MM.1S (cell line): ENCODE data around the gene SLAMF7.

ENCODE experiments used
- DNase-seq: peaks from one replicate; pipeline ENCODE4 v3.0.0-alpha.2; 2015
- H2AFZ ChIP-seq: fragments of 300-600 bp; sonication (generic); 2 replicates; pipeline ENCODE4 v1.6.0; 2016; ENCODE audit warnings: antibody characterized with exemption, low read length
- H3F3A ChIP-seq: fragments of 300-600 bp; sonication (generic); 2 replicates; pipeline ENCODE4 v1.6.1; 2016; ENCODE audit warnings: mild to moderate bottlenecking, antibody characterized with exemption, low read length, moderate library complexity, mixed read lengths; ENCODE audit not compliant: insufficient read depth
- H3K27ac ChIP-seq: fragments of 300-600 bp; sonication (generic); 2 replicates; pipeline ENCODE4 v1.5.1; 2016; ENCODE audit warnings: mild to moderate bottlenecking, low read length
- H3K27me3 ChIP-seq: fragments of 300-600 bp; sonication (generic); replicated peaks from 2 replicates; pipeline ENCODE4 v1.6.0; 2016; ENCODE audit warnings: low read length; ENCODE audit not compliant: insufficient read depth
- H3K36me3 ChIP-seq: fragments of 300-600 bp; sonication (generic); replicated peaks from 2 replicates; pipeline ENCODE4 v1.6.1; 2016; ENCODE audit warnings: mild to moderate bottlenecking, low read length, mixed read lengths; ENCODE audit not compliant: insufficient read depth
- H3K4me1 ChIP-seq: fragments of 300-600 bp; sonication (generic); 2 replicates; pipeline ENCODE4 v1.6.1; 2016; ENCODE audit warnings: low read length, mixed read lengths
- H3K4me2 ChIP-seq: fragments of 300-600 bp; sonication (generic); 2 replicates; pipeline ENCODE4 v1.6.0; 2016; ENCODE audit warnings: low read depth, low read length
- H3K4me3 ChIP-seq: fragments of 300-600 bp; sonication (generic); 2 replicates; pipeline ENCODE4 v1.5.1; 2016; ENCODE audit warnings: low read length, mixed read lengths
- H3K79me2 ChIP-seq: fragments of 300-600 bp; sonication (generic); 2 replicates; pipeline ENCODE4 v1.6.1; 2016; ENCODE audit warnings: mixed run types, low read length, mixed read lengths
- H3K9ac ChIP-seq: fragments of 300-600 bp; sonication (generic); 2 replicates; pipeline ENCODE4 v1.6.1; 2016; ENCODE audit warnings: low read length, mixed read lengths
- H3K9me2 ChIP-seq: fragments of 300-600 bp; sonication (generic); replicated peaks from 2 replicates; pipeline ENCODE4 v1.6.1; 2016; ENCODE audit warnings: mild to moderate bottlenecking, low read length, mixed read lengths; ENCODE audit not compliant: insufficient read depth
- H3K9me3 ChIP-seq: fragments of 300-600 bp; sonication (generic); replicated peaks from 2 replicates; pipeline ENCODE4 v1.6.1; 2016; ENCODE audit warnings: mild to moderate bottlenecking, low read length, mixed read lengths; ENCODE audit not compliant: insufficient read depth
- H4K20me1 ChIP-seq: fragments of 300-600 bp; sonication (generic); 2 replicates; pipeline ENCODE4 v1.6.1; 2016; ENCODE audit warnings: mild to moderate bottlenecking, low read length, moderate library complexity, mixed read lengths; ENCODE audit not compliant: insufficient read depth
- CTCF ChIP-seq: fragments of 300-600 bp; sonication (generic); IDR thresholded peaks from 2 replicates; pipeline ENCODE4 v1.5.1; 2016; ENCODE audit warnings: antibody characterized with exemption, low read length, mixed read lengths
- EZH2 ChIP-seq: fragments of 300-600 bp; sonication (generic); optimal IDR thresholded peaks from 2 replicates; pipeline ENCODE3; 2017; ENCODE audit warnings: low read depth, mild to moderate bottlenecking, antibody characterized with exemption, low read length, mixed read lengths
- EZH2phosphoT487 ChIP-seq: fragments of 300-600 bp; sonication (generic); IDR thresholded peaks from 2 replicates; pipeline ENCODE4 v1.6.1; 2018; ENCODE audit warnings: antibody characterized with exemption, low read length

SLAMF7 gene

GRCh38 chr1:160798439-160798838 is 59.4 kb downstream of the SLAMF7 start:
- Histone ChIP-seq H3K36me3 (0 out of 2 replicates have a peak, but pooled peaks cover 6% of the 10 kb centered on the region), H3K27me3 (no peaks in the 10 kb centered on the region), H2AFZ (no peak overlapping the region), H3K4me3 (peak overlapping the region; percentile 70; the same call in 1 of the 2 replicates), H3K4me2 (peak overlapping the region; percentile 89), H3K27ac (no peak overlapping the region), H3K79me2 (peaks cover 86% of the 10 kb centered on the region), H4K20me1 (no peaks in the 10 kb centered on the region), H3K9me2 (no peaks in the 10 kb centered on the region), H3K9me3 (no peaks in the 10 kb centered on the region), H3K9ac (no peak overlapping the region), H3K4me1 (peaks cover 67% of the 10 kb centered on the region), H3F3A (peaks cover 51% of the 10 kb centered on the region)
- no peak for DNase-seq
- TF ChIP-seq EZH2phosphoT487 (no peak), EZH2 (no peak), CTCF (no peak)

- Histone ChIP-seq H2AFZ (no peak overlapping the region), H3K9me2 (no peaks in the 10 kb centered on the region), H3K9ac (0 out of 2 replicates have a peak overlapping the region, but pooled peaks have one; percentile 1), H3K27me3 (no peaks in the 10 kb centered on the region), H3K4me1 (peaks cover 61% of the 10 kb centered on the region), H3K9me3 (no peaks in the 10 kb centered on the region), H3K36me3 (0 out of 2 replicates have a peak, but pooled peaks cover 6% of the 10 kb centered on the region), H4K20me1 (no peaks in the 10 kb centered on the region), H3K79me2 (peaks cover 97% of the 10 kb centered on the region), H3K4me3 (peak overlapping the region; percentile 37; the same call in 1 of the 2 replicates), H3K27ac (peak overlapping the region; percentile 7; the same call in 1 of the 2 replicates), H3K4me2 (peak overlapping the region; percentile 89), H3F3A (peaks cover 51% of the 10 kb centered on the region)
- DNase-seq: no peak
- no peak for TF ChIP-seq CTCF
- no peak for TF ChIP-seq EZH2
- no peak for TF ChIP-seq EZH2phosphoT487
Measured at GRCh38 chr1:160799641-160800040, 60.6 kb downstream of the SLAMF7 start.

- H3K36me3 ChIP-seq: 0 out of 2 replicates have a peak, but pooled peaks cover 6% of the 10 kb centered on the region
- H3K9me2 ChIP-seq: no peaks in the 10 kb centered on the region
- H3F3A ChIP-seq: peaks cover 49% of the 10 kb centered on the region
- H3K27me3 ChIP-seq: no peaks in the 10 kb centered on the region
- H3K9me3 ChIP-seq: no peaks in the 10 kb centered on the region
- H3K9ac ChIP-seq: 0 out of 2 replicates have a peak overlapping the region, but pooled peaks have one; percentile 1
- peak overlapping the region; percentile 89 for H3K4me2 ChIP-seq
- H3K4me1 ChIP-seq: peaks cover 59% of the 10 kb centered on the region
- no peak for DNase-seq
- no peak overlapping the region for H3K27ac ChIP-seq
- peak overlapping the region; percentile 37 for H3K4me3 ChIP-seq
- no peak overlapping the region for H2AFZ ChIP-seq
- peaks cover 97% of the 10 kb centered on the region for H3K79me2 ChIP-seq
- TF ChIP-seq EZH2phosphoT487 (no peak), EZH2 (no peak), CTCF (no peak)
- no peaks in the 10 kb centered on the region for H4K20me1 ChIP-seq
Measured at GRCh38 chr1:160800142-160800541, 61.1 kb downstream of the SLAMF7 start.
